Measurements from ENCODE around the gene MAST1. TPM values are rescaled to one million over a fixed set of nuclear protein-coding genes. Genes with fewer than 3 reads are reported as not detected.

Gene MAST1
- under 1 TPM in 1 of 4 donors, not detected in 3; 0.42 TPM for total RNA-seq

DNA sequence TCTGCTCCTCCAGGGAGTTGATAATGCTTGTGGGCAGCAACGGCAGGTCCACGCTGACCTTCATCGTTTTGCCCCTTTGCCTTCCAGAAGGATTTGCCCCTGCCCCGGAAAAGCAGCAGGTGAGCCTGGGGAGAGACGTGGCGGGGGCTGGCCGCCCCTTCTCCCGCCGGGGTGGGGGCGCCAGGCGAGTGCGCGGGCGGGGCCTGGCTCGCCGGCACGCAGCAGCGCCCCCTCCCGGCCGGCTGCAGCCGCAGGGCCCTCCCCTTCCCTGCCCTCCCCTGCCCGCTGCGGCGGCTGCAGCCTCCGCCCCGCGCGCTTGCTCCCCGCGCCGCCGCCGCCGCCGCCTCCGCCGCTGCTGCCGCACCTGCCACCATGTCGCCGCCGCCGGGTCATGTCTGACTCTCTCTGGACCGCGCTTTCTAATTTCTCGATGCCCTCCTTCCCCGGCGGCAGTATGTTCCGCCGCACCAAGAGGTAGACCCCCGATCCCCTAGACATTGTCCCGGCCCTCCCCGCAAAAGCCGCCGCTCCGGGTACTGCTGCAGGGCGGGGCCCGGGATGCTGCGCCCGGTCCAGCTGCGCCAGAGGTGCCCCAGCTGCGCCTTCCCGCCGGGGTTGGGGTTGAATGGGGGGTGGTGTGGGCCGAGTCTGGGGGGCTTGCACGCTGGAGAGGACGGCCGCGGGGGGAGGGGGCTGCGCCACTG lies at the start of gene MAST1:
Gene MAST1, plus strand, starts transcription at position 334 of the 704 bp plus-strand sequence. Its CDS starts 58 bp downstream, at position 392.
- DNase-seq = no peak
- intact Hi-C loops (cut with DNase I) = no loop called here
- H3K4me3 ChIP-seq = peak within 1 kb of the TSS; percentile 17 to 60 (median 32)
- WGBS, 2 donors = no CpG with 5 or more reads among the region's 69 CpGs
- H3K4me1 ChIP-seq = peaks cover 15 to 61% (median 19%) of the 10 kb centered on the region in 3 donors
- H3K36me3 ChIP-seq = no peaks in the 10 kb centered on the region
- H3K9me3 ChIP-seq = no peaks in the 10 kb centered on the region
- peaks cover 18 to 100% (median 37%) of the 10 kb centered on the region in 4 donors for H3K27me3 ChIP-seq
- TF ChIP-seq, protein P1, sequence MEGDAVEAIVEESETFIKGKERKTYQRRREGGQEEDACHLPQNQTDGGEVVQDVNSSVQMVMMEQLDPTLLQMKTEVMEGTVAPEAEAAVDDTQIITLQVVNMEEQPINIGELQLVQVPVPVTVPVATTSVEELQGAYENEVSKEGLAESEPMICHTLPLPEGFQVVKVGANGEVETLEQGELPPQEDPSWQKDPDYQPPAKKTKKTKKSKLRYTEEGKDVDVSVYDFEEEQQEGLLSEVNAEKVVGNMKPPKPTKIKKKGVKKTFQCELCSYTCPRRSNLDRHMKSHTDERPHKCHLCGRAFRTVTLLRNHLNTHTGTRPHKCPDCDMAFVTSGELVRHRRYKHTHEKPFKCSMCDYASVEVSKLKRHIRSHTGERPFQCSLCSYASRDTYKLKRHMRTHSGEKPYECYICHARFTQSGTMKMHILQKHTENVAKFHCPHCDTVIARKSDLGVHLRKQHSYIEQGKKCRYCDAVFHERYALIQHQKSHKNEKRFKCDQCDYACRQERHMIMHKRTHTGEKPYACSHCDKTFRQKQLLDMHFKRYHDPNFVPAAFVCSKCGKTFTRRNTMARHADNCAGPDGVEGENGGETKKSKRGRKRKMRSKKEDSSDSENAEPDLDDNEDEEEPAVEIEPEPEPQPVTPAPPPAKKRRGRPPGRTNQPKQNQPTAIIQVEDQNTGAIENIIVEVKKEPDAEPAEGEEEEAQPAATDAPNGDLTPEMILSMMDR (IDR thresholded peaks at IDR 0.05) = peak in 4 of 6 experiments; percentile 41 to 66 (median 58)
- TF ChIP-seq POLR2A (IDR thresholded peaks at IDR 0.05) = no peak
- no peak within 1 kb of the TSS for H3K27ac ChIP-seq

DNA sequence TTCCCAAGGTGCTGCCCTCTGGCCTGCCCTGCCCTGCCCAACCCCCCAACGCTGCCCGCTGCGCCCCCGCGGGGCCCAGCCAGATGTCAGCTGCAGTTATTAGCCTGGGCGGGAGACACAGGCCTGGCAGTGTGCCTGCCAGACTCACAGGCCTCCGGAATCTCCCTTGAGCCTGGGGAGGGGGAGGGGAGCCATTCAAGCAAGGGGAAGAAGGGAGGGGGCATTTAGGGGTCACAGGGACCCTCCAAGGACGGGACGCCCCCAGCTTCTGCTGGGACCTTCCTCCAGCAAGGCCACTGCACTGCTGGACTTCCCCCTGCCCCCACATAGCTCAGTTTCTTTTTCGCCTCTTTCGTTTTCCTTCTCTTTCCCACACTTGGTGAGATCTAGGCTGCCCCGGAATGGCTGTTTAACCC lies 49.6 kb upstream of the MAST1 start:
- Histone ChIP-seq H3K4me1 (peaks cover 56 to 77% (median 70%) of the 10 kb centered on the region in 3 donors), H3K36me3 (peaks cover 0 to 11% (median 0%) of the 10 kb centered on the region in 3 donors), H3K27ac (peak overlapping the region; percentile 99), H3K27me3 (no peaks in the 10 kb centered on the region), H3K9me3 (no peaks in the 10 kb centered on the region), H3K4me3 (peak overlapping the region; percentile 79 to 89 (median 88))
- WGBS, 2 donors = 0 to 2% methylated on average over 2 to 6 of the region's 12 CpGs
- peak in 1 of 4 donors; percentile 12 for TF ChIP-seq POLR2A (IDR thresholded peaks at IDR 0.05)
- TF ChIP-seq, protein P1 (IDR thresholded peaks at IDR 0.05) = no peak
- intact Hi-C loops (cut with DNase I) = no loop called here
- no peak for DNase-seq

DNA sequence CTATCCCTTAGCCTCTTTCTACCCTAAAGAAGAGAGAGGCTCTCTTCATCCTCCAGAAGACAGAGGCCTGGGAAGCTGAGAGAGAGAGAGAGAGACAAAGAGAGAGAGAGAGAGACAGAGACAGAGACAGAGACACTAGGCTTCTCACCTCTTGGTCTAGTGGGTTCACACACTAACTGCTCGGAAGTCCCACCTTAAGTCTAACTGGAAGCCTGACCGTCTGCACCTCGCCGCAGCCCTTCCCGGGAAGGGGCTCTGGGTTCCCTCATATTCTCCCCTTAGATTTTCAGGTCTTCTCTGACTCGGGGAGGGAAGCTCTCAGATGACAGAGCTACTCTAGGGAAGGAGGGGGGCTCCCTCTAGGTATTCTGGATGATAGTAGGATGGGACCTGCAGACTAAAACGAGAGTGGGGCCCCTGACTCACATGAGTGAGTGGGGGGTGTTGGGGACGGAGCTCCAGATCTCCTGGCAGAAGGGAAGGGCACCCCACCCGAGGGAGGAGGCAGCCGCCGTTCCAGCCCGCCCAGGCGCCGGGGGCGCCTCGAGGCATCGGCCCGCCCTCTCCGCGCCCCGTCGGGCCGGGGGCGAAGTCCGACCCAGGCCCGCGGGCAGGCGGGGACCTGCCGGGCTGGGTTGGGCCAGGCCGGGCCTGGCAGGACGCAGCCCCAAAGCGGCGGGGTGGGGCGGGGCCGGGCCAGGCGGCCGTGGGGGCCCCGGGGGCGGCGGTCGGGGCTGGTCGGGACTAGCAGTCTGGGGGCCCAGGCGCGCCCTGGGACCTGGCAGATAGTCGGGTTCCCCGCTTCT lies 49.0 kb upstream of the MAST1 start:
- no peaks in the 10 kb centered on the region for H3K9me3 ChIP-seq
- TF ChIP-seq POLR2A (IDR thresholded peaks at IDR 0.05) = no peak
- TF ChIP-seq, protein P1 (IDR thresholded peaks at IDR 0.05) = no peak
- peak overlapping the region; percentile 79 to 89 (median 88) for H3K4me3 ChIP-seq
- no peaks in the 10 kb centered on the region for H3K27me3 ChIP-seq
- 0 to 6% methylated on average over 5 of the region's 46 CpGs for WGBS, 2 donors
- no peak for DNase-seq
- peaks cover 0 to 11% (median 0%) of the 10 kb centered on the region in 3 donors for H3K36me3 ChIP-seq
- intact Hi-C loops (cut with DNase I) = no loop called here
- peak overlapping the region; percentile 99 for H3K27ac ChIP-seq
- H3K4me1 ChIP-seq = peaks cover 54 to 77% (median 64%) of the 10 kb centered on the region in 3 donors

DNA sequence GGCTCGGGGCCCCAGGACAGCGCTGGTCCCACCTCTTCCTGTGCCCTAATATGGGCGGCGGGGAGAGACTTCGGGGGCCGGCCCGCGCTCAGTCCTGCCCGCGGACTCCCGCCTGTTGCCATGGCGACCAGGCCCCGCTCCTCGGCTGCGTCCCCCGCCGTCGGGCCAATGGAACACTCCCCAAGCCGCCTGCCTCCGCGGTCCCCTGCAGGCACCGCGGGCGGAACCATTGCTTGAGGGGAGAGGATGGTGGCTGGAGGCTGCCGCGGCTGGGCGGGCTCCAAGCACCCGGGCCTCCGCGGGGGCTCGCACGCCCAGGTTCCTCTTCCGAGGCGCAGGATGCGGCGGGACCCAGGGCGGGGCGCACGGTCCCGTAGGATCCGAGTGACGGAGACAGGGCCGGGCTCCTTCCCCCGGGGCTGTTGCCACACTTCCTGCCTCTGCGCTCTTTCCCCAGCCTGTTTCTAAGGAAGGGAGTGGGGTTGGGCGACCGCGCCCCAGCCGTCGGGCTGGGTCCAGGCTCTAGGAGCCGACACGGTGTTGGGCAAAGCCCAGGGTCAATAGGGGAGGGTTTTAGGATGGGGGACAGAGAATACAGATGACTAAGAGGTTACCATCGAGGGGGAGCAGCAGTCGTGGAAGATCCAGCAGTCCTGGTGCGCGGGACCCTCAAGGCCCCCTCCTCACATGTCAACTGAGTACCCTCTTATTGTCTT lies 48.3 kb upstream of the MAST1 start:
- intact Hi-C loops (cut with DNase I) = no loop called here

More for the DNA sequence above, 48.3 kb upstream of the MAST1 start:
- DNase-seq = peak; percentile 80
- Histone ChIP-seq H3K27ac (peak overlapping the region; percentile 99), H3K27me3 (no peaks in the 10 kb centered on the region), H3K4me3 (peak overlapping the region; percentile 79 to 89 (median 88)), H3K9me3 (no peaks in the 10 kb centered on the region), H3K36me3 (peaks cover 0 to 11% (median 0%) of the 10 kb centered on the region in 3 donors), H3K4me1 (peaks cover 54 to 77% (median 63%) of the 10 kb centered on the region in 3 donors)
- TF ChIP-seq, protein P1 (IDR thresholded peaks at IDR 0.05) = no peak
- peak in 3 of 4 donors; percentile 20 to 95 (median 94) for TF ChIP-seq POLR2A (IDR thresholded peaks at IDR 0.05)
- 0% methylated on average over 6 to 12 of the region's 56 CpGs for WGBS, 2 donors
